GM18508 (cell line): ENCODE measurements around the gene XBP1.
A peak's percentile ranks its signal among the peaks of the same experiment; 100 is the strongest.
"Not testable (repeated sequence)": the region's sequence is repeated elsewhere in the genome, so short reads cannot be mapped to it uniquely, and the experiment has no call there.

ENCODE experiments used
- ATAC-seq: cut with Tn5 transposase; IDR thresholded peaks from one replicate; pipeline ENCODE4 v1.9.1; 2021; ENCODE audit warnings: moderate number of reproducible peaks; ENCODE audit not compliant: insufficient read depth, unreplicated experiment

XBP1 gene

GRCh38 chr22:28793976-28794584 is 6.3 kb downstream of the XBP1 start:
- ATAC-seq: no peak

GRCh38 chr22:28792491-28793383 is 7.6 kb downstream of the XBP1 start:
- ATAC-seq: no peak

GRCh38 chr22:28791841-28792490 is 8.4 kb downstream of the XBP1 start:
- ATAC-seq: peak; percentile 36

- ATAC-seq: no peak
These were observed 9.2 kb downstream of the XBP1 start for GRCh38 chr22:28791124-28791523.

GRCh38 chr22:28788601-28789000 is 11.8 kb downstream of the XBP1 start:
- no peak for ATAC-seq

GRCh38 chr22:28783786-28784671 is 16.3 kb downstream of the XBP1 start:
- ATAC-seq: no peak

- ATAC-seq: no peak
These were observed 20.1 kb downstream of the XBP1 start for GRCh38 chr22:28780296-28780695.

- ATAC-seq: no peak
These were observed 20.5 kb downstream of the XBP1 start for GRCh38 chr22:28779833-28780232.

GRCh38 chr22:28774378-28774777 is 26.0 kb downstream of the XBP1 start:
- no peak for ATAC-seq

- no peak for ATAC-seq
These were observed 26.9 kb downstream of the XBP1 start for GRCh38 chr22:28773461-28773867.

- peak; percentile 70 for ATAC-seq
These were observed 27.5 kb downstream of the XBP1 start, which contains the start of gene CCDC117 for GRCh38 chr22:28772633-28773460. Gene CCDC117 (plus strand): TSS chr22:28772695. CDS start chr22:28772850, 155 bp downstream.

GRCh38 chr22:28771195-28771791 is 29.1 kb downstream of the XBP1 start:
- no peak for ATAC-seq

GRCh38 chr22:28769394-28770085 is 30.8 kb downstream of the XBP1 start:
- no peak for ATAC-seq

GRCh38 chr22:28768701-28769393 is 31.5 kb downstream of the XBP1 start:
- ATAC-seq: no peak

GRCh38 chr22:28766628-28767027 is 33.7 kb downstream of the XBP1 start:
- no peak for ATAC-seq

- not testable (repeated sequence) for ATAC-seq
These were observed 38.4 kb downstream of the XBP1 start for GRCh38 chr22:28762000-28762399.

- no peak for ATAC-seq
These were observed 39.0 kb downstream of the XBP1 start for GRCh38 chr22:28761449-28761755.
